Hematopoietic multipotent progenitor cell treated with erythropoietin and hydrocortisone succinate and interleukin-3 and kit ligand, for 17 days (in vitro differentiated cells): Measurements from ENCODE around the gene NT5DC3.

ENCODE experiments used
- DNase-seq: peaks from one replicate; pipeline ENCODE4 v3.0.0-alpha.2; 2015; ENCODE audit warnings: low spot score

NT5DC3 gene

DNA sequence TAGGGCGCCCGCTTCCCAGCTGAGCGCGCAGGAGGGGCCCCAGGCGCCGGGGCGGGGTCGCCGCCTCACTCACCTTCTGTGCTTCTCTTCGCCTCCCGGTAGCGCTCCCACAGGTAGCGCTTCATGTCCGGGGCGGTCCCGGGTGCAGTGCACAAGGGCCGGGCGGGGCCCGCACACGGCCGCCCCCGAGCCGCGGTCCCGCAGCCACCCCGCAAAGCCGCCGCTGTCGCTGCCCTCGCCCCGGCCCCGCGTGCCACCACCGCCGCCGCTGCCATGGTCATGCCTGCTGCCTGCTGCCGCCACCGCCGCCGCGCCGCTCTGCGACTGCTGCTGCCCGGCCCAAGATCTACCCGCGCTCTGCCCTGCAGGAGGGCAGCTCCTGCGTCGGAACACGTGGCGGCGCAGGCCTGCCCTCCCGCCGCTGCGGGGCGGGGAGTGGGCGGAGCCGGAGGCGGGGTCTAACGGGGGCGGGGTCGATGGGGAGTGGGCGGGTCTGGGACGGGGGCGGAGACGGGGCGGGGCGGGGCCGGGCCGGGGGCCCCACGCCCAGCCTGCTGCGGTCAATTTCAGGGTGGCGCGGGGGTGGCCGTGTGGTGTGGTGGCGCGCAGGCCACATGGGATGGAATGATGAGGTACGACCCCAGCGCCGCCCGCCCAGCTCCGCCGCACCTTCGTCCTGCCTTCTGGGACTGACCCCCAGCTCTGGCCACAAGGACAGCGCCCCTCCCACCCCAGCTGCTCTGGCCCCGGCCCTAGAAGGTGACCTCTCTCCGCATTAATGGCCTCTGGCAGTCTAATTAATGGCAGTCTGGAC lies at the start of gene NT5DC3:
Gene NT5DC3 (minus strand): TSS at position 359 of the 814 bp plus-strand sequence. CDS start 78 bp downstream, at position 281.
- peak; percentile 67 for DNase-seq

DNA sequence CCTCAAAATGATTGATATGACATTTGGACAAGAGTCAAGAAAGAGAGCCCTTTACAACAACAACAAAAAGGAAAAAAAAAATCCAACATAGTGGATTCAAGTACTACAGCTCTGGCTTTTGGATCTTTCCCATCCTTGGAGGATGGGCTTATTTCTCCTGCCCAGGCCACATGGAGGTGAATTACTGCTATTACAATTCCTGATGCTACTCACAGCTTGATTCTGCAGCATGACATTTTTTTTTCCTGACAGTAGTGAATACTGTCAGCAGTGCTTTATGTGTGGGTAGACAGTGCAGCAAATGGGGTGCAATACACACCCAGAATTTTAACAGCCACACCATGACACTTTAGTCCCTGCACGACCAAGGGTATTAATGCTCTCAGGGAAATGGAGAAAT lies 46.7 kb upstream of the NT5DC3 start:
- no peak for DNase-seq

DNA sequence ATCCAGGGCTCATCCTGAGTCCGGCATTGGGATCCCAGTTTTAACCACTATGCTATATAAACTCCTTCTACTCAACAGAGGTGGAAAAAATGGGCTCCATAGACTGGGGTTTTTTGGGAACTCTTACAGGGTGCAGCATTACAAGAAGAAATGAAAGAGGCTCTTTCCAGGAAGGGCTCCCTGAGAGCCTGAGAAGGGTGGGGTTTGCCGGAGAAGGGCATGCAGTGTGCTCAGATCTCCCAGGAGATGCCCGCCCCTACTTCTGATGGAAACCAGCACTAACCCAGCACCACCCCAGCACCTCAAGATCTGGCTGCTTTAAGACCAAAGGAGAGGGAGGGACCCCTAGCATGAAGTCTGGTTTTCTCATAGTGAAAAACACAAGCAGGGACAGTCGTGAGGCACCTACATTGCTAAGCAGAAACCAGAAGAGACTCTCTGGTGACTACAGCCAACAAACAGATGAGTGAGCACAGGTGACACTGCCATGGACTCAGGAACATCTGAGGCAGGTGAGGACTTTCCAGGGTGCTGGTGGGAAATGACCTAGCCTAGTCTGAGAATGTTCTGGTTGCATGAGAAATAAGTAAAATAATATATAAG lies 45.3 kb upstream of the NT5DC3 start:
- no peak for DNase-seq

DNA sequence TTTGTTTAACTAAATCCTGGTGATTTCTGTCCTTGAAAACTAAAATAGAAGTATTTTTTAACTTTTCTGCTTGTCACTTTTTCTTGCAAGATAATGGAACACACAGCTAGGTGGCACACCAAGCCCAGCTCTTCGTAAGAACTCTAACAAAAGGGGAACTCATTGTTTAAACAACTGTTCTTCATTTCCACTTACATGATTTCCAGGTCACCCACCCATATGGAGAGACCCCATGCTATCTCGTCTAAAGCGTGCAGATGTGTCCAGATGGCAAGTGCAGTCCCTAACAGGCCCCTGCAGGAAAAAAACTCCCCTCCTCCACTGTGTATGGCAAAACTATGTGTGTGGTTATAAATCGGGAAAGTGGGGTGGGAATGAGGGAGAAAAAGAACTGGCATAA lies 43.3 kb upstream of the NT5DC3 start:
- DNase-seq, result no peak

DNA sequence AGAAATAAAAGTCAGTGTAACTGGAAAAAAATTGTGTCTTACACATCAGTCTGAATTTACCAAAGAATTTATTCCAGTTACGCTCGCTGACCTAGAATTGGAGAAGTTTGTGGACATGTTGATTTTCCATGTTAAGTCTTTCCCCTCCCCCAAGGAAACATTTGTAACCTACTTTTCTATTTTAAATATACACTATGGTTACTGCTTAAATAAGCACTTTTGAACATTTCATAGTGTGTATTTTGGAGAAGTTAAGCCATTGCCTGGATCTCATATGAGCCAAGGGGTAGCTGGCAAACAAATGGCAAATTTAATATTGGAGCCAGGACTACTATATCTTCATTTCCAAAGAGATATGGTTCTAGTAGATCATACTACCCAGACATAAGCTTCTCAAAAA lies 42.9 kb upstream of the NT5DC3 start:
- no peak for DNase-seq

DNA sequence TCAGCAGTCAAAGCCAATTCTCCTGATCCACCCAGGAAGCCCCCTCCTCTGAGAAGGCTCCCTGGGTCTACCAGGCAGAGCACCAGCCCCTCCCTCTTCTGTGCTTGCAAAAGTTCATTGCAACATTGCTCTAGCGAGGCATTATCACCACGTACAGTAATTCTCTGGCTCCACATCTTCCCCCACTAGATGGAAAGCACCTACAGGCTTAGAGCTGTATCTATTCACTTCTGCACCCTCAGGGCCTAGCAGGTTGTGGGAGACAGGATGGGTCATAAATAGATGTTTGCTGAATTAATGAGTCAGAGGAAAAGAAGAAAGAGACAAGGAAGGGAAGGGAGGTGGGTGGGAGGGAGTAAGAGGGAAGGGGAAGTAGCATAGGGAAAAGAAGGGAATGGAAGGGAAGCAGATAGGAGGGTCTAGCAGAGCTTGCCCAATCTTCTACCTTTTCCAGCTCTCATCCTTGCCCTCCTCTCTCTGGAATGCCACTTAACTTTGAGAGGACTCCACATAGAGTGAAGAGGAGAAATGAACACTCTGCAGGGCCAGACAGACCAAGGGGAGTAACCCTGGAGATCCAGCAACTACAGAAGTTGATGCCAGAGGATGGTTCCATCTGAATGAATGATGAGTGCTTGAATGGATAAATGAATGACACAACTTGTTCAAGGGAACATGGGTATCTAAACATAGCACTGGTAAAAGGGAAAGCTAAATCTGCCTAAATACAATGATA lies 42.0 kb upstream of the NT5DC3 start:
- DNase-seq, result no peak

DNA sequence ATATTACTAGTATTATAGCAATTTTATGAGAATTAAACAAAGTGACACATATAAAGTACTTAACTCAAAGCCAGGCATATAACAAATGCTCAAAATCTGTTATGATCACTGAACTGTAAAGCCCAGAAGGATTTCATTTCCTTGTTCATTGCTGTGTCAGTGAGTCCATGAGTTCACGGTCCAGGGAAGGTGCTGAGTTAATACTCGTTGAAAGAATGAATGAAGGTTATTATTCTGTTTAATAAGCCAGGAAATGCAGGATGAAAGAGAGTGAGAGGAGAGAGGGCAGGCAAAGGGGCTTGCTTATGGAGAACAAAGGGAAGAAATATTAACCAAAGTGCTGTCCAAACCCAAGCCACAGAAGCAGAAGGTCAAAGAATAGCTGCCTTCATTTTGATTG lies 40.2 kb upstream of the NT5DC3 start:
- no peak for DNase-seq

DNA sequence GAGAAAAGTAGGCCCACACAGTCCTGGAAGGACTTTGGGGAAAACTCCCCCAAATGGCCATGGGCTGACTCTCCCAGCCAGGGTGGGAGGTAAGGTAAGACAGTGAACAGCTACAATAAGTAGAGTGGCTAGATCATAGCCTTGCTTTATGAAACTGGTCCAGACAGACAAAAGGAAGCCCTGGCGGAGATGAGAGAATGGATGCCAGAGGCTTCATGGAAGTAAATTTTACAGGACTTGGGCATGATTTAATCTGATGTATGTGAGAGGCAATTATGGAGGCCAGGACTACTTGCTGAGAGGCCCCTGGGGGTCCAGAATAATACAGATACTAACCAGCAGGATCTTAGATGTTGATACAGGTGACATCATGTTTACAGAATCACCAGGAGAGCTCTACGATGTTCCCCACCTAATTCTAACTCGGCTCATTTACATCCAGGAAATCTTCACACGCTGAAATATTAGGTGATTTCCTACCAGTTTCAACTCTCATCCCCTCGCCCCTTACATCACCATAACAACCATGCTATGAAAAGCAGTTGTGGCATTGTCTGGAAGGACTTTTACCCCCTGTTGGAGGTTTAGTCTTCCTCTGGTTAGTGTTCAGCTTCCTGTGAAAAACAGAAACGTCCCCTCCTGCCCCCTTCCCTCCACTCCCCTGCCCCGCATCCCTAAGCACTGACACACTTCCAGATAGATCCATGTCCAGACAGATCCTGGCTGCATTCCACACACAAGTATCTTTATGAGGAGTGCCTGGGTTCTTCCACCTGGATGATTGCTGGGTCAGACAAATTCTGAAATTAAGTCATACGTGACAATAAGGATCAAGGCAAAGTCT lies 39.5 kb upstream of the NT5DC3 start:
- DNase-seq, result no peak

DNA sequence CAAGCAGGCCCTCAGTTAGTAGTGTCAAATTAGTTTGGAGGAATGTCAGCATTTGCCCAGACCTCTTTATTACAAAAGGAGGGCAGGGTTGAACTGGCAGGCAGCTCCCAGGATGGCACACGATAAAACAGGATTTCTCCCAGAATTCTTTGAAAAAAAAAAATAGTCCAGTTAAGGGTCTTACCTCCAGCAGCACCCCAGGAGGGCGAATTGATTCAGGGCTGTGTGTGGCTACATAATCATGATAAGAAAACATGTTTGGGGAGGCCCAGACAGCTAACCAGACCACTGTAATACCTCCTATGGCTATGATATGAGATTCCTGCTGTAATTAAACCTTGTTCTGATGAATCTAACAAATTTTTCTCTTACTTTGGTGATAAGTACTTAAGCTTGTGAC lies 38.8 kb upstream of the NT5DC3 start:
- no peak for DNase-seq

DNA sequence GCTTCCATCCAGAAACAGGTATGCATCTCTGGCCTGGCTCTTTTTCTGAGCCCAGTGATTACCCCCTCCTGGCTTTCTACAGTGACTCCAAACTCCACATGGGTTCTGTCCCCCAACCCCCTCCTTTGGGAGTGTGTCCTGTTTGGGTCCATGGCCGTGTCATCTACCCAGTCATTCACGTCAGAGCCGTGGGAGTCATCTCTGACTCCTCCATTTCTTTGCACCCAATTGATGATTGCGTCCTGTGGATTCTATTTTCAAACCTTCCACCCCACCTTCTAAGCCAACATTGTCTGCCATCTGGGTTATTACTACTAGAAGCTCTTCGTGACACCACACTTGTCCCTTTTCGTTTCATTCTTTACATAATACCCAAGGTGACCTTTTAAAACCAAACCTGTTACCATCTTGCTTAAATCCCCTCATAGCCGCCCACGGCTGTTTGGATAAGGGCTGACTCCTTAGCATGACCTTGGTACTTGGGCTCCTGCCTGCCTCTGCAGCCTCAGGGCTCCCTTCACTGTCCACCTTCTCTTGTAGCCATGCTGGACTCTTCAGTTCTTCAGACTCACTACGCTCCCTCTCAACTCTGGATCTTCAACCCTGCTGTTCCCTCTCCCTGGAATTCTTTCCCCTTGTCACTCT lies 38.1 kb upstream of the NT5DC3 start:
- DNase-seq, result no peak

DNA sequence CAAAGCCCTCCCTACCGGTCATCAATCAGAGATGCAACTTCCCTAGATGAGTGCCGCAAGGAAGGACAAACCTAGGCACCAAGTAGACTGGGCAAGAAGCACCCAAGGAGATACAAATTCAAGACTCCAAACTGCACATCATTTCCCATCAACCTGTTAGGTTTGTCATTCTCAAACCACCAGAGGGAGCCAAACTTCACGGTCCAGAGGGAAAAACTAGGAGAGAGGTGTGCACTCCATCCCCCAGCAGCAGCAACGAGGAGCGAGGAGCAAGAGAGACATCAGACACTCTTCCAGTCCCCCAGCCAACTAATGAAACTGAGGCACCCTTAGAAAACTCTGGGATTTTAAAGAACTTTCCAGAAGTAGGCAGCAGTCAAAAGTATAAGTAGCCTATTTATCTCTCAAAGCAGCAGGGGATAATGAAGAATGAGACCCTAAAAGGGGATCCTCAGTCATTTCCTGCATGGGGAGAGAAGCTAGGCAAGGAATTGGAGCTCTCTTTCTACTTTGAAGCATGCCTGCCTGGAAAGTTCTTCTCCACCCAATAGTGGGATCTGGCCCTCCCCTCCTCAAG lies 37.0 kb upstream of the NT5DC3 start:
- DNase-seq, result peak; percentile 65

DNA sequence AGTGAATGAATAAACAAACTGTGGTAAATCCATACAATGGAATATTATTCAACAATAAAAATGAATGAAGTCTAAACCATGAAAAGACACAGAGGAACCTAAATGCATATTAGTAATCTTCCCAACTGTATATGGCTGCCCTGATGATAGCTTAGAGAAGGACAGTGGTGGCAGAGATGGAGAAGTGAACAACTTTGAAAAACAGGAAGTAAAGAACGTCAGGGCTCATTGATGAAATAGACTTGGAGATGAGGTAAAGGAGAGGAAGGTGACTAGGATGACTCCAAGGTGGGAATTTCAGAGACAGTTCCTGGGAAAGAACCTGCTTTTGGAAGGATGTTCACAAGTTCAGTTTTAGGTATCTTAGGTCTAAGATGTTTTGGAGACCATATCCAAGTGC lies 36.3 kb upstream of the NT5DC3 start:
- no peak for DNase-seq

DNA sequence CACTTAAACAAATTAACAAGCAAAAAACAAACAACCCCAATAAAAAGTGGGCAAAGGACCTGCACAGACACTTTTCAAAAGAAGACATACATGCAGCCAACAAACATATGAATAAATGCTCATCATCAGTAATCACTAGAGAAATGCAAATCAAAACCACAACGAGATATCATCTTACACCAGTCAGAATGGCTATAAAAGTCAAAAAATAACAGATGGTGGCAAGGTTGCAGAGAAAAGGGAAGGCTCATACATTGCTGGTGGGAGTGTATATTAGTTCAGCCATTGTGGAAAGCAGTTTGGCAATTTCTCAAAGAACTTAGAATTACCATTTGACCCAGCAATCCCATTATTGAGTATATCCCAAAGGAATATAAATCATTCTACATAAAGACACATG lies 34.6 kb upstream of the NT5DC3 start:
- no peak for DNase-seq

DNA sequence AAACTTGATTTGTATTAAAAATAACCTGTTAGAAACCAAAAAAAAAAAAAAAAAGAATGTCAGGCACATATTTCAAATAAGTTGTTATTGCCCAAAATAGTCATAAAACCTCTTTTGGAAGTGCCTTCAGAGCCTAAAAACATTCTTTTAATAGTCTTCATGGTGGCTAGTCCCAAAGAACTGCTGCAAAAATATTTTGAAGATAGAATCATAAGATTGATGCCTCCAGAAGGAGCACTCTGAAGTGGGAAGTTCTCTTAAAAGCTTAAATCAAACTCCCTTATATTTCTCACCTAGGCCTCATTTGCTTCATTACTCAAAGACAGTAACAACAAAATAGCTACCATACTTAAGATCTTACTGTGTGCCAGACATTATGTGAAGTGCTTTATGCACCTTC lies 27.2 kb upstream of the NT5DC3 start:
- no peak for DNase-seq

DNA sequence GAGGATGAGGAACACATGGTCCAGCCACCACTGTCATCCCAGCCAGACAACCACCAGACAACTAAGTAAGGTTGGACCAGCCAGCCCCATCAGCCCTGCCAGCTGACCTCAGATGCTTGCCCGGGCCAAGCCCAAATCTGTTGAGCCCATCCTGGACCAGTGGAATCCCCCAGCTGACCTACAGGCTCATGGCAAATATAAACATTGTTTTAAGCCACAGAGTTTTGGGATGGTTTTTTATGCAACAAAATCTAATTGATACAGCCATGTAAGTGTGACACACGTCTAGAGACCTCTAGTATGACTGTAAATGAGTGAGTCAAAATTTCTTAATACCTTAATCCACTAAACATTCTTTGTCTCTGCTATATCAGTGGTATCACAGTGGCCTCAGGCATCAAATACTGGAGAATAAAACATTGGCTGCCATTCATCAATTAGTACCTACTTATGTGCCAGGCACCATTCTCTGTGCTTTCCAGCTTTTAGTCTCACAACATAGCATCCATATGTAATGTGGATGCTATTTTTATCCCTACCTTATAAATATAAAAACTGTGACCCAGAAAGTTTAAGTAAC lies 24.2 kb upstream of the NT5DC3 start:
- no peak for DNase-seq

DNA sequence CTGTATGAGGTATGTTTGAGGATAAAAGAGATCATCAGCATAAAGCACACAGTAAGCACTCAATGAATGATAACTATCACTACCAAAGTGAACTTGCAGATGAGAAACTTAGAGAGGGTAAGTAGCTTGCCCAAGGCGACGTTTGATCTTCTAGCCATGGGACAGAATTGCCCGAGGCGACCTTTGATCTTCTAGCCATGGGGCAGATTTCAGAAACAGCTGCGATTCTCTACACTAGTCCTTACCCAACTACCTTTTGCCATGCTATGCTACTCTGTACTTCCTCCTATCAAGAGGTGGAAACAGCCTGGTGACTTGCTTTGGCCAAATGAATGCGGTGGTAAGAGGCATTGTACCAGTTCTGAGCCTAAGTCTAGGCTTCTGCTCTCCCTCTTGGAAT lies 23.7 kb upstream of the NT5DC3 start:
- DNase-seq, result no peak

DNA sequence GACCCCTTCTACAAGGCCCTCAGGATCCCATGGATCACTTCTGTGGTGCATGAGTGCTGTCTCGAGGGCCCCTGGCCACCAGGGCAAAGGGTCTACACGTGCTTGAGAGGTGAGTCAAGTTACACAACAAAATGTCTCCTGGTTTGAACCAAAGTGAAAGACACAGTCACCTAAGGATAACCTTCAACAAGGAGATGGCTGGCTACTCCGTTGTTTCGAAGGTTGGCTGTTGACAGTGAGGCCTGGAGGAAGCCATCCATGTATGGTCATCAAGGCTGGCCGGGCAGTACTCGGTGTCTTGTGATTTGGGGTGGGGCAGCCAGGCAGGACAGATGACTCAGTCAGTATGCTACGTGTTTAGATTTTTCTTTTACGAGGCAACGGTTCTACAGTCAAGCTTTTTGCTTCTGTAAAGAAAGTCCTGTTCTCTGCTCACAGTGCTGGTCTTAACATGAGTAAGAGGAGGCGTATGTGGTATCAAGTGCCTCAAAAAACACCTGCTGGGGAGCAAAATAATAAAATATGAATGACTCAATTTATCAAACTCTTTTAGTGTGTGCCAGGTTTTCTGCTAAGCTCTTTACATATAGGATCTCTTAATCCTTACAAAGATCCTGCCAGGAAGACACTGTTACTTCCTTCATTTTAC lies 18.0 kb upstream of the NT5DC3 start:
- no peak for DNase-seq

DNA sequence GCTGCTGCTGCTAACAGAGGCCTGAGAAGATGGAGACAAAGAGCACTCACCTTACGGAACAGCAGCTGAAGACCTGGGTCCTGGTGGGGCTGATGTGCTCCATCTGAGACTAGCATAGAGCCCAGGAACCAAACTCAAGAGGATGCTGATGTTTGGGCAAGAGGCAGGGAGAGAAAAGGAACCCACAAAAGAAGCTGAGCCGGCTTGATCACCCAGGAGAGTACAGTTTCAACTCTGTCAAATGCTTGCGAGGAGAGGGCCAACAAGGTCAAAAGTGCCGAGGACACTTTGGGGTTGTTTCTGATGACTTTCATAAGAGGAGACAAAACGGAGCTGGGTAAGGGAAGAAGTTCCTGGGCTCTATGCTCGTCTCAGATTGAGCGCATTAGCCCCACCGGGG lies 17.3 kb upstream of the NT5DC3 start:
- no peak for DNase-seq

DNA sequence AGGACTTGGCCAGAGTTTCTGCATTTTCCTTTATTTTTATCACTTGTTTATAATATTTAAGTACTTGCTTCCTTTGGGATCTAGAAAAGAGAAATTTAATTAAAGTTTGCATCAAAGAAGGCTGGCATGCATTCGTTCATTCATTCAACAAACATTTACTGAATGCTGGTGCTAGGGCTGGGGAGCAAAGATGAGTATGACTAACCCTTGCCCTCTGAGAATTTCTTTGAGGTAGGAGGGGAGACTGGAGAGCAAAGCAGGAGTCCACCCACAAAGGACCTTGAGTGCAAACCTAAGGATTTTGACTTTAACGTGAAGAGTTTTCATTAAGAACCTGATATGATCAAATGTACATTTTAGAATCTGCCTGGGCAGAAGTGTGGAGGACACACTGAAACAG lies 16.1 kb upstream of the NT5DC3 start:
- no peak for DNase-seq

DNA sequence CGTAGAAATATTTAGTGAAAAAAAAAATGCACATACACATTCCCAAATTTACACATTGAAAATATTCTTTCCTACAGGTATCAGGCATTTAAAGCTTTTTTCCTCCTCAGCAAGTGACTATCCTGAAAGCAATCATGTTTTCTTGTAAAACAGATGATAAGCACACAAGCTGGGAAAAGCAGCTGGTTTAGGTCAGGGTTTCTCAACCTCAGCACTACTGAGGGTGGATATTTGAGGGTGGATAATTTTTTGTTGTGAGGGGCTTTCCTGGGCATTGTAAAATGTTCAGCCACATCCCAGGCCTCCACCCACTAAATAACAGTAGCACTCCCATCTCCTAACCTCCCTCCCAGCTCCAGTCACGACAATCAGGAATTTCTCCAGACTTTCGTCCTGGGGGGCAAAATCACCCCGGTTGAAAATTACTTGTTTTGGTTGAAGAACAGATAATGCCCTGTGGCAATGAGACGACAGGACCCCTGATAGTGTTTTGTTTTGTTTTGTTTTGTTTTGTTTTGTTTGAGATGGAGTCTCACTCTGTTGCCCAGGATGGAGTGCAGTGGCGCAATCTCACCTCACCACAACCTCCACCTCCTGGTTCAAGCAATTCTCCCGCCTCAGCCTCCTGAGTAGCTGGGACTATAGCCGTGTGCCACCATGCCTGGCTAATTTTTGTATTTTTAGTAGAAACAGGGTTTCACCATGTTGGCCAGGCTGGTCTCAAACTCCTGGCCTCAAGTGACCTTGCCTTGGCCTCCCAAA lies 15.0 kb upstream of the NT5DC3 start:
- no peak for DNase-seq
